K562 (cell line): ENCODE results near the gene PIH1D1. TPM values are rescaled to one million over a fixed set of nuclear protein-coding genes. Genes with fewer than 3 reads are reported as not detected.

Experiments
- ATAC-seq: fragments of 200-7000 bp; cut with Tn5 transposase; 3 replicates; pipeline ENCODE4 v1.9.1; 2020; ENCODE audit warnings: moderate library complexity
- BruUV-seq: library from RNA; stranded (reverse); fragments of 400-500 nt; replicated peaks from 2 replicates; lab custom pipeline; 2021; lab: Mats Ljungman, UMichigan
- CTCF ChIA-PET: fragments of 300-600 bp; formaldehyde crosslinking; extraction: SDS; loops from one replicate; lab custom pipeline; 2021; ENCODE audit warnings: low intra/inter-chr PET ratio; lab: Yijun Ruan, JAX
- POLR2A ChIA-PET: fragments of 300-600, 350-650 bp; sonication (Branson Sonifier 250); formaldehyde crosslinking; extraction: SDS; loops from one replicate; lab custom pipeline; 2021; ENCODE audit warnings: antibody characterized with exemption, inconsistent platforms; lab: Yijun Ruan, JAX
- DNase-seq, 4 experiments: peaks; one replicate each; pipeline versions ENCODE4 v3.0.0 to v3.0.0-alpha.2; 2011 to 2018; ENCODE audit warnings: low spot score in 3 of 4, mixed read lengths in 3 of 4; ENCODE audit errors: extremely low read depth in 1 of 4
- FAIRE-seq: peaks from 2 replicates; lab custom pipeline; 2011; peaks lifted over from hg19 to GRCh38; lab: Jason Lieb, UNC
- H2AFZ ChIP-seq: 2 replicates; pipeline ENCODE4 v1.6.0; 2011; ENCODE audit warnings: low read depth, low read length, control low read depth, inconsistent platforms
- H3K27ac ChIP-seq: fragments of 200-600 bp; 3 replicates; pipeline ENCODE4 v1.8.0; 2011; ENCODE audit warnings: low read depth, mild to moderate bottlenecking, control low read depth, inconsistent platforms, low read length, moderate library complexity, mixed read lengths; ENCODE audit errors: extremely low read depth
- H3K27me3 ChIP-seq, 2 experiments: fragments of 300-600 bp in 1 of 2; 2 replicates in 1 of 2; 3 replicates in 1 of 2; pipeline versions ENCODE4 v1.6.0 to v1.8.0; 2011; ENCODE audit warnings: inconsistent platforms in 2 of 2, low read length in 2 of 2, mild to moderate bottlenecking in 1 of 2, mixed read lengths in 1 of 2, moderate library complexity in 1 of 2; ENCODE audit not compliant: control insufficient read depth in 2 of 2, insufficient read depth in 2 of 2
- H3K36me3 ChIP-seq: fragments of 300-600 bp; 3 replicates; pipeline ENCODE4 v1.8.0; 2011; ENCODE audit warnings: mild to moderate bottlenecking, low read length, inconsistent platforms; ENCODE audit not compliant: control insufficient read depth, insufficient read depth
- H3K4me1 ChIP-seq, 2 experiments: fragments of 200-600 bp in 1 of 2; replicated peaks in 1 of 2; 2 replicates in 1 of 2; 3 replicates in 1 of 2; pipeline versions ENCODE4 v1.5.1 to v1.8.0; 2011; ENCODE audit warnings: inconsistent platforms in 2 of 2, low read length in 2 of 2, mild to moderate bottlenecking in 1 of 2, mixed read lengths in 1 of 2, moderate library complexity in 1 of 2; ENCODE audit not compliant: control insufficient read depth in 2 of 2, insufficient read depth in 2 of 2
- H3K4me2 ChIP-seq: 2 replicates; pipeline ENCODE4 v1.6.1; 2011; ENCODE audit warnings: low read length, control low read depth, inconsistent platforms, mixed read lengths; ENCODE audit not compliant: insufficient read depth
- H3K4me3 ChIP-seq: fragments of 200-600 bp; sonication (generic), shearing (Covaris generic); 2 replicates; pipeline ENCODE4 v1.5.1; 2016; ENCODE audit warnings: control low read depth, inconsistent platforms
- H3K79me2 ChIP-seq: fragments of 200-600 bp; 3 replicates; pipeline ENCODE4 v1.8.0; 2011; ENCODE audit warnings: low read length, inconsistent platforms; ENCODE audit not compliant: control insufficient read depth, insufficient read depth
- H3K9ac ChIP-seq, 2 experiments: 2 replicates each; pipeline versions ENCODE4 v1.6.0 to v1.6.1; 2011; ENCODE audit warnings: low read depth in 2 of 2, low read length in 2 of 2, control low read depth in 1 of 2, inconsistent platforms in 1 of 2, mild to moderate bottlenecking in 1 of 2, mixed read lengths in 1 of 2; ENCODE audit not compliant: insufficient read depth in 1 of 2
- H3K9me1 ChIP-seq: one replicate; pipeline ENCODE4 v1.6.0; 2011; ENCODE audit warnings: inconsistent platforms, mild to moderate bottlenecking, low read length, moderate library complexity; ENCODE audit not compliant: control insufficient read depth, insufficient read depth
- H3K9me3 ChIP-seq: replicated peaks from 2 replicates; pipeline ENCODE4 v1.5.1; 2011; ENCODE audit warnings: low read depth, low read length, inconsistent platforms; ENCODE audit not compliant: control insufficient read depth, insufficient read depth
- H4K20me1 ChIP-seq: replicated peaks from 2 replicates; pipeline ENCODE4 v1.6.1; 2011; ENCODE audit warnings: low read length, inconsistent platforms, mixed read lengths; ENCODE audit not compliant: control insufficient read depth, insufficient read depth
- E2F6 ChIP-seq, 2 experiments: IDR thresholded peaks; 2 replicates each; pipeline ENCODE4 v1.6.1; 2011; ENCODE audit warnings: borderline replicate concordance in 1 of 2, control low read depth in 1 of 2, low read depth in 1 of 2, low read length in 1 of 2, mild to moderate bottlenecking in 1 of 2, mixed read lengths in 1 of 2, moderate library complexity in 1 of 2; ENCODE audit not compliant: insufficient read depth in 1 of 2, insufficient read length in 1 of 2, poor library complexity in 1 of 2, severe bottlenecking in 1 of 2; ENCODE audit errors: extremely low read depth in 1 of 2
- EGR1 ChIP-seq: fragments of 450-650 bp; conservative IDR thresholded peaks from 2 replicates; pipeline ENCODE4 v1.6.1; 2017; ENCODE audit warnings: mild to moderate bottlenecking
- FOXA3 ChIP-seq, 2 experiments: fragments of 450-650 bp in 1 of 2; sonication (generic) in 1 of 2; formaldehyde crosslinking; IDR thresholded peaks in 1 of 2; conservative IDR thresholded peaks in 1 of 2; 2 replicates each; pipeline versions ENCODE4 v1.4.0 to v1.8.0; 2020 to 2022; ENCODE audit warnings: mild to moderate bottlenecking in 2 of 2, missing genetic modification reagents in 1 of 2
- FOXM1 ChIP-seq, 2 experiments: fragments of 450-650 bp in 1 of 2; sonication (generic) in 1 of 2; formaldehyde crosslinking in 1 of 2; IDR thresholded peaks; 2 replicates each; pipeline versions ENCODE4 v1.6.1 to v1.9.0; 2017 to 2022; ENCODE audit warnings: low read depth in 2 of 2, mild to moderate bottlenecking in 2 of 2, missing genetic modification reagents in 1 of 2, moderate library complexity in 1 of 2
- HMG20B ChIP-seq: fragments of 250-450 bp; sonication (Bioruptor Pico); IDR thresholded peaks from 2 replicates; pipeline ENCODE4 v1.5.0; 2021; ENCODE audit warnings: mild to moderate bottlenecking
- JUND ChIP-seq, 2 experiments: IDR thresholded peaks; 2 replicates in 1 of 2; 3 replicates in 1 of 2; pipeline ENCODE4 v1.6.1; 2011; ENCODE audit warnings: borderline replicate concordance in 2 of 2, low read depth in 2 of 2, low read length in 2 of 2, improper control_type of control experiment in 1 of 2, missing biosample characterization in 1 of 2, missing genetic modification characterization in 1 of 2, missing genetic modification reagents in 1 of 2
- RB1 ChIP-seq: fragments of 450-650 bp; IDR thresholded peaks from 2 replicates; pipeline ENCODE4 v1.6.1; 2017; ENCODE audit warnings: low read depth, mild to moderate bottlenecking
- RBM15 ChIP-seq: fragments of 200-400 bp; formaldehyde crosslinking; IDR thresholded peaks from 2 replicates; pipeline ENCODE4 v1.6.1; 2018; ENCODE audit warnings: mild to moderate bottlenecking, low read length, moderate library complexity; ENCODE audit not compliant: insufficient read depth
- SPI1 ChIP-seq: IDR thresholded peaks from 2 replicates; pipeline ENCODE4 v1.6.1; 2011; ENCODE audit warnings: low read depth, low read length, control low read depth, borderline replicate concordance
- TAF9B ChIP-seq: fragments of 450-650 bp; IDR thresholded peaks from 2 replicates; pipeline ENCODE4 v1.6.1; 2018; ENCODE audit warnings: mild to moderate bottlenecking; ENCODE audit not compliant: partially characterized antibody
- TBP ChIP-seq: optimal IDR thresholded peaks from 2 replicates; pipeline ENCODE3; 2011; ENCODE audit warnings: low read depth, low read length, improper control_type of control experiment
- TOE1 ChIP-seq, 2 experiments: fragments of 450-650 bp in 1 of 2; sonication (generic) in 1 of 2; formaldehyde crosslinking in 1 of 2; IDR thresholded peaks; 2 replicates each; pipeline versions ENCODE4 v1.7.1 to v1.8.0; 2016 to 2022; ENCODE audit warnings: borderline replicate concordance in 2 of 2, mild to moderate bottlenecking in 2 of 2, antibody characterized with exemption in 1 of 2, inconsistent platforms in 1 of 2, low read depth in 1 of 2, missing genetic modification reagents in 1 of 2, moderate library complexity in 1 of 2
- ZFP30 ChIP-seq: fragments of 250-450 bp; sonication (Bioruptor Pico); IDR thresholded peaks from 2 replicates; pipeline ENCODE4 v1.8.0; 2022; ENCODE audit warnings: moderate library complexity, mild to moderate bottlenecking, inconsistent platforms, borderline replicate concordance
- ZNF639 ChIP-seq, 2 experiments: fragments of 200-800 bp in 1 of 2; sonication (Bioruptor generic) in 1 of 2; sonication (generic) in 1 of 2; formaldehyde crosslinking in 1 of 2; IDR thresholded peaks in 1 of 2; conservative IDR thresholded peaks in 1 of 2; 2 replicates each; pipeline versions ENCODE4 v1.5.0 to v1.6.1; 2016 to 2020; ENCODE audit warnings: missing compliant biosample characterization in 1 of 2, missing genetic modification characterization in 1 of 2, missing genetic modification reagents in 1 of 2
- WGBS: fragments of 100-300 bp; shearing (Covaris generic); methylation state at CpG from one replicate; pipeline ENCODE4 v1.1.6; 2016; ENCODE audit warnings: low coverage, mixed read lengths; ENCODE audit not compliant: insufficient coverage; ENCODE audit errors: missing lambda C conversion rate; 5-methylcytosine and 5-hydroxymethylcytosine counted together
- in situ Hi-C: fragments of 300-500 bp; cut with MboI; formaldehyde crosslinking; loops from 4 replicates; pipeline ENCODE4 v1.15.0; 2018; ENCODE audit warnings: inconsistent platforms, mixed read lengths
- intact Hi-C: fragments of 100-400 bp; cut with micrococcal nuclease; formaldehyde crosslinking; loops from 2 replicates; pipeline ENCODE4 v1.14.2; 2022
- polyA plus RNA-seq, 8 experiments: library from polyadenylated mRNA; depleted of rRNA in 4 of 8; stranded (reverse) in 5 of 8; unstranded in 3 of 8; fragments of >200 nt; fragmentation: Nextera tagmentation in 2 of 8; fragmentation: Illumina TruSeq in 1 of 8; extraction: Ambion mirVana in 2 of 8; extraction: Trizol in 1 of 8; gene quantifications; 2 replicates each; pipeline versions ENCODE4 v1.2.1 to v1.2.3, GENCODE V29; 2011 to 2014; ENCODE audit warnings: inconsistent platforms in 1 of 8, missing spikeins in 1 of 8
- total RNA-seq, 7 experiments: library from RNA; depleted of rRNA in 6 of 7; stranded (reverse); fragments of >200 nt in 6 of 7; fragmentation: Illumina TruSeq in 2 of 7; extraction: Trizol in 2 of 7; gene quantifications; 2 replicates each; pipeline versions ENCODE4 v1.2.1 to v1.2.3, GENCODE V29; 2011 to 2021; ENCODE audit warnings: low replicate concordance in 1 of 7

The PIH1D1 gene
- total and polyA plus RNA-seq, 9 of the 15 experiments (the other 6 are each of a cell fraction or from before 2014, with no cell fraction given): 26.5 to 224 (median 137) TPM

- DNase-seq: peak; percentile 80 to 86 (median 81)
- H3K9me1 ChIP-seq: no peaks in the 10 kb centered on the region
- peaks cover 56 to 76% of the 10 kb centered on the region in 2 experiments for H3K4me1 ChIP-seq
- FAIRE-seq: peak; percentile 59
- no peaks in the 10 kb centered on the region; the same call in 2 of the 3 replicates for H3K36me3 ChIP-seq
- BruUV-seq: no TSS peak
- H3K9me3 ChIP-seq: no peaks in the 10 kb centered on the region
- in situ Hi-C loops: no loop called here
- ChIA-PET POLR2A (interaction anchor here (0.6 to 1.4 kb wide), 8 partner anchors 9 to 568 kb away, joined by 3 read pairs; partner anchors contain the start of genes PIH1D1 and PPP1R15A), CTCF (no interaction called here)
- peak overlapping the region; percentile 76 for H3K4me2 ChIP-seq
- WGBS: 4% methylated on average over 30 of the region's 30 CpGs
- no peaks in the 10 kb centered on the region for H4K20me1 ChIP-seq
- H3K79me2 ChIP-seq: peaks cover 6% of the 10 kb centered on the region
- H3K4me3 ChIP-seq: peak overlapping the region; percentile 24
- peak overlapping the region; percentile 83 for H2AFZ ChIP-seq
- peak overlapping the region in 1 of 2 experiments; percentile 86; a peak in 3 of 4 replicates for H3K9ac ChIP-seq
- peak overlapping the region; percentile 16; the same call in 1 of the 3 replicates for H3K27ac ChIP-seq
- H3K27me3 ChIP-seq: no peaks in the 10 kb centered on the region
- peak; percentile 57 for ATAC-seq
- intact Hi-C loops: no loop called here
- TF ChIP-seq RBM15 (no peak), EGR1 (peak; percentile 53), TOE1 (IDR thresholded peaks at IDR 0.05; ENCODE audit: borderline replicate concordance) (peak; percentile 88), TOE1 (CRISPR knock-in tag; IDR thresholded peaks at IDR 0.05; ENCODE audit: borderline replicate concordance, low read depth) (no peak), HMG20B (CRISPR knock-in tag) (no peak), SPI1 (peak; percentile 33; the same call in 1 of the 2 replicates), TBP (peak; percentile 48), RB1 (peak; percentile 56; the same call in 1 of the 2 replicates), E2F6 (IDR thresholded peaks at IDR 0.05; ENCODE audit: borderline replicate concordance in 1 of 2, extremely low read depth in 1 of 2, insufficient read depth in 1 of 2, insufficient read length in 1 of 2, low read depth in 1 of 2, low read length in 1 of 2, poor library complexity in 1 of 2, severe bottlenecking in 1 of 2) (peak in 1 of 2 experiments; percentile 46), ZFP30 (no peak), FOXM1 (IDR thresholded peaks at IDR 0.05; ENCODE audit: low read depth) (peak; percentile 71; the same call in 1 of the 2 replicates), FOXM1 (CRISPR knock-in tag; IDR thresholded peaks at IDR 0.05; ENCODE audit: low read depth) (no peak), JUND (IDR thresholded peaks at IDR 0.05; ENCODE audit: borderline replicate concordance, low read depth, low read length) (no peak), JUND (tag; IDR thresholded peaks at IDR 0.05; ENCODE audit: borderline replicate concordance, low read depth, low read length) (0 out of 3 replicates have a peak, but pooled peaks have one; percentile 10), FOXA3 (CRISPR knock-in tag; conservative IDR thresholded peaks at IDR 0.05 in 1 of 2, IDR thresholded peaks at IDR 0.05 in 1 of 2) (0 out of 4 replicates have a peak, but pooled peaks of 1 of the 2 experiments have one; percentile 44), TAF9B (no peak), ZNF639 (CRISPR knock-in tag; conservative IDR thresholded peaks at IDR 0.05 in 1 of 2, IDR thresholded peaks at IDR 0.05 in 1 of 2) (no peak)
Observed at GRCh38 chr19:49425922-49426592, 25.6 kb downstream of the PIH1D1 start.
